CD8-positive, alpha-beta memory T cell (primary cell): Measurements from ENCODE around the gene FAM90A1. TPM values are rescaled to one million over a fixed set of nuclear protein-coding genes. Genes with fewer than 3 reads are reported as not detected.
"Not testable (repeated sequence)": the region's sequence is repeated elsewhere in the genome, so short reads cannot be mapped to it uniquely, and the experiment has no call there.

Source experiments
- CTCF ChIA-PET: fragments of 350-600 bp; sonication (Branson Sonifier 250); formaldehyde crosslinking; loops from one replicate; lab custom pipeline; 2021; ENCODE audit warnings: antibody characterized with exemption; lab: Charles Lee
- POLR2A ChIA-PET: fragments of 350-600 bp; sonication (Branson Sonifier 250); formaldehyde crosslinking; loops from one replicate; lab custom pipeline; 2021; ENCODE audit warnings: antibody characterized with exemption; lab: Charles Lee
- DNase-seq, 5 donors: peaks; one replicate each; pipeline versions ENCODE4 v3.0.0 to v3.0.0-alpha.2; 2020 to 2022; ENCODE audit warnings: mixed read lengths in 1 of 5
- H3K27ac ChIP-seq: one replicate; pipeline ENCODE4 v1.7.0; 2013; ENCODE audit warnings: low read depth, mild to moderate bottlenecking, low read length, moderate library complexity
- H3K27me3 ChIP-seq: 2 replicates; pipeline ENCODE4 v1.7.0; 2013; ENCODE audit warnings: low read length, mild to moderate bottlenecking; ENCODE audit not compliant: insufficient read depth, poor library complexity, severe bottlenecking
- H3K36me3 ChIP-seq: 2 replicates; pipeline ENCODE4 v1.7.0; 2013; ENCODE audit warnings: mild to moderate bottlenecking, low read length, moderate library complexity; ENCODE audit not compliant: insufficient read depth
- H3K4me1 ChIP-seq: 2 replicates; pipeline ENCODE4 v1.7.0; 2013; ENCODE audit warnings: mild to moderate bottlenecking, low read length, moderate library complexity; ENCODE audit not compliant: insufficient read depth
- H3K4me3 ChIP-seq: 2 replicates; pipeline ENCODE4 v1.7.0; 2013; ENCODE audit warnings: mild to moderate bottlenecking, low read length
- H3K9me3 ChIP-seq: 2 replicates; pipeline ENCODE4 v1.7.0; 2013; ENCODE audit warnings: mild to moderate bottlenecking, low read length
- H3K27ac Mint-ChIP-seq, 8 donors: one replicate each; pipeline ENCODE4 v1.8.0; 2020 to 2021; ENCODE audit warnings: mixed read lengths in 8 of 8, mild to moderate bottlenecking in 6 of 8, inconsistent platforms in 3 of 8, moderate library complexity in 3 of 8
- H3K27me3 Mint-ChIP-seq, 2 donors: one replicate each; pipeline ENCODE4 v1.8.0; 2020 to 2021; ENCODE audit warnings: mixed read lengths in 2 of 2, mild to moderate bottlenecking in 1 of 2, moderate library complexity in 1 of 2
- H3K36me3 Mint-ChIP-seq, 3 donors: one replicate each; pipeline ENCODE4 v1.8.0; 2020 to 2021; ENCODE audit warnings: mixed read lengths in 3 of 3, inconsistent platforms in 1 of 3, mild to moderate bottlenecking in 1 of 3
- H3K4me1 Mint-ChIP-seq, 3 donors: one replicate each; pipeline ENCODE4 v1.8.0; 2020 to 2021; ENCODE audit warnings: mixed read lengths in 3 of 3, inconsistent platforms in 1 of 3, mild to moderate bottlenecking in 1 of 3
- H3K4me3 Mint-ChIP-seq, 7 donors: one replicate each; pipeline ENCODE4 v1.8.0; 2020 to 2021; ENCODE audit warnings: mixed read lengths in 7 of 7, mild to moderate bottlenecking in 6 of 7, moderate library complexity in 4 of 7, inconsistent platforms in 2 of 7
- H3K9me3 Mint-ChIP-seq, 5 donors: one replicate each; pipeline ENCODE4 v1.8.0; 2020 to 2022; ENCODE audit warnings: mixed read lengths in 5 of 5, mild to moderate bottlenecking in 3 of 5, moderate library complexity in 2 of 5, inconsistent platforms in 1 of 5
- polyA plus RNA-seq: library from polyadenylated mRNA; unstranded; fragments of 300-500 nt; fragmentation: Illumina TruSeq; gene quantifications from one replicate; pipeline ENCODE4 v1.2.3, GENCODE V29; 2021
- total RNA-seq, 2 experiments: library from RNA; stranded (reverse); gene quantifications; one replicate each; pipeline ENCODE4 v1.2.3, GENCODE V29; 2021

The FAM90A1 gene
- total and polyA plus RNA-seq, 3 experiments from 2014 or later, result 0.12 TPM; not detected in 2

- H3K27me3 Mint-ChIP-seq, H3K27me3 ChIP-seq, H3K27ac Mint-ChIP-seq, H3K4me1 ChIP-seq, DNase-seq, H3K36me3 Mint-ChIP-seq, POLR2A ChIA-PET, H3K9me3 Mint-ChIP-seq, H3K9me3 ChIP-seq, H3K27ac ChIP-seq, H3K4me3 Mint-ChIP-seq, H3K36me3 ChIP-seq, CTCF ChIA-PET, H3K4me3 ChIP-seq, H3K4me1 Mint-ChIP-seq: not testable (repeated sequence)
Measured at GRCh38 chr12:8221375-8221774, 6.0 kb downstream of the FAM90A1 start.

- H3K27me3 ChIP-seq, H3K27ac Mint-ChIP-seq, H3K27ac ChIP-seq, POLR2A ChIA-PET, DNase-seq, H3K36me3 ChIP-seq, H3K4me3 ChIP-seq, CTCF ChIA-PET, H3K9me3 ChIP-seq, H3K4me1 ChIP-seq, H3K4me1 Mint-ChIP-seq, H3K4me3 Mint-ChIP-seq, H3K36me3 Mint-ChIP-seq, H3K9me3 Mint-ChIP-seq: not testable (repeated sequence)
- peaks cover 10 to 14% of the 10 kb centered on the region in 2 donors for H3K27me3 Mint-ChIP-seq
Measured at GRCh38 chr12:8218711-8219382, 8.6 kb downstream of the FAM90A1 start.

- H3K27me3 Mint-ChIP-seq, H3K4me1 ChIP-seq, H3K4me3 ChIP-seq, H3K9me3 Mint-ChIP-seq, H3K36me3 ChIP-seq, H3K4me1 Mint-ChIP-seq, H3K27ac Mint-ChIP-seq, H3K27ac ChIP-seq, H3K9me3 ChIP-seq, CTCF ChIA-PET, DNase-seq, POLR2A ChIA-PET, H3K4me3 Mint-ChIP-seq, H3K27me3 ChIP-seq: not testable (repeated sequence)
- peaks cover 10 to 19% (median 11%) of the 10 kb centered on the region in 3 donors for H3K36me3 Mint-ChIP-seq
Measured at GRCh38 chr12:8197685-8198308, 29.6 kb downstream of the FAM90A1 start.

GRCh38 chr12:8188088-8188487 is 39.3 kb downstream of the FAM90A1 start:
- H3K9me3 ChIP-seq, H3K27ac Mint-ChIP-seq, H3K36me3 Mint-ChIP-seq, H3K27me3 Mint-ChIP-seq, H3K4me3 ChIP-seq, H3K27me3 ChIP-seq, H3K4me1 ChIP-seq, H3K4me1 Mint-ChIP-seq, DNase-seq, H3K9me3 Mint-ChIP-seq, POLR2A ChIA-PET, CTCF ChIA-PET, H3K36me3 ChIP-seq, H3K27ac ChIP-seq, H3K4me3 Mint-ChIP-seq: not testable (repeated sequence)

- H3K27ac Mint-ChIP-seq, H3K27me3 ChIP-seq, H3K9me3 Mint-ChIP-seq, H3K4me1 ChIP-seq, H3K4me3 ChIP-seq, POLR2A ChIA-PET, DNase-seq, H3K4me3 Mint-ChIP-seq, H3K9me3 ChIP-seq, H3K36me3 ChIP-seq, H3K27me3 Mint-ChIP-seq, H3K36me3 Mint-ChIP-seq, CTCF ChIA-PET, H3K27ac ChIP-seq: not testable (repeated sequence)
- H3K4me1 Mint-ChIP-seq, result peaks cover 11 to 18% (median 17%) of the 10 kb centered on the region in 3 donors
Measured at GRCh38 chr12:8184206-8184605, 43.2 kb downstream of the FAM90A1 start.

- H3K4me1 ChIP-seq, CTCF ChIA-PET, H3K27me3 ChIP-seq, H3K36me3 Mint-ChIP-seq, H3K4me3 Mint-ChIP-seq, H3K27ac Mint-ChIP-seq, POLR2A ChIA-PET, H3K36me3 ChIP-seq, H3K4me3 ChIP-seq, DNase-seq, H3K27ac ChIP-seq, H3K9me3 ChIP-seq, H3K27me3 Mint-ChIP-seq, H3K9me3 Mint-ChIP-seq: not testable (repeated sequence)
- H3K4me1 Mint-ChIP-seq, result peaks cover 11 to 18% (median 17%) of the 10 kb centered on the region in 3 donors
Measured at GRCh38 chr12:8183346-8183745, 44.1 kb downstream of the FAM90A1 start.

GRCh38 chr12:8182923-8183322 is 44.5 kb downstream of the FAM90A1 start:
- H3K9me3 Mint-ChIP-seq, POLR2A ChIA-PET: not testable (repeated sequence)

GRCh38 chr12:8181271-8181670 is 46.1 kb downstream of the FAM90A1 start:
- Mint-ChIP-seq H3K27ac (peak overlapping the region in 7 of 8 donors; percentile 29 to 80 (median 68)), H3K4me3 (peak overlapping the region; percentile 63 to 88 (median 73)), H3K4me1 (peaks cover 11 to 18% (median 17%) of the 10 kb centered on the region in 3 donors)
- H3K27ac ChIP-seq, H3K27me3 ChIP-seq, H3K36me3 ChIP-seq, H3K4me3 ChIP-seq, CTCF ChIA-PET, H3K9me3 Mint-ChIP-seq, H3K27me3 Mint-ChIP-seq, H3K9me3 ChIP-seq, H3K4me1 ChIP-seq, H3K36me3 Mint-ChIP-seq: not testable (repeated sequence)
- POLR2A ChIA-PET, result interaction anchor here (0.6 kb wide), 1 partner anchor 396 kb away, joined by 3 read pairs; no protein-coding TSS in a partner anchor
- DNase-seq, result peak in 1 of 5 donors; percentile 0

More at GRCh38 chr12:8182923-8183322, 44.5 kb downstream of the FAM90A1 start:
- H3K4me3 Mint-ChIP-seq, DNase-seq, H3K27ac ChIP-seq, H3K36me3 Mint-ChIP-seq, H3K27me3 Mint-ChIP-seq, CTCF ChIA-PET, H3K27me3 ChIP-seq, H3K4me1 ChIP-seq, H3K36me3 ChIP-seq, H3K27ac Mint-ChIP-seq, H3K4me3 ChIP-seq, H3K9me3 ChIP-seq: not testable (repeated sequence)
- H3K4me1 Mint-ChIP-seq, result peaks cover 11 to 18% (median 17%) of the 10 kb centered on the region in 3 donors
